Brain microvascular endothelial cell (primary cell): ENCODE measurements around the gene ALG9.

Experiments used
- DNase-seq: peaks from one replicate; pipeline ENCODE4 v3.0.0-alpha.2; 2020
- H3K27ac ChIP-seq: fragments of 250-450 bp; sonication (Bioruptor Pico); 2 replicates; pipeline ENCODE4 v1.5.1; 2020; ENCODE audit warnings: mild to moderate bottlenecking, moderate library complexity
- H3K27me3 ChIP-seq: fragments of 250-450 bp; sonication (Bioruptor Pico); replicated peaks from 2 replicates; pipeline ENCODE4 v1.5.1; 2020; ENCODE audit warnings: mild to moderate bottlenecking
- H3K36me3 ChIP-seq: fragments of 250-450 bp; sonication (Bioruptor Pico); replicated peaks from 2 replicates; pipeline ENCODE4 v1.5.1; 2020; ENCODE audit warnings: mild to moderate bottlenecking
- H3K4me3 ChIP-seq: 2 replicates; pipeline ENCODE4 v1.5.1; 2011; ENCODE audit warnings: low read depth, mild to moderate bottlenecking, control low read depth, low read length, moderate library complexity
- in situ Hi-C: cut with HindIII; loops from 2 replicates; pipeline ENCODE4 v1.10.0; 2017; ENCODE audit warnings: low sequenced_read_pairs, low pct_ligation_motif_present
- TF ChIP-seq, protein P1 (sequence below): IDR thresholded peaks from 2 replicates; pipeline ENCODE4 v1.5.1; 2011; ENCODE audit warnings: low read depth, mild to moderate bottlenecking, moderate library complexity, low read length, control low read depth, inconsistent platforms; ENCODE audit errors: missing control alignments

Gene ALG9

DNA sequence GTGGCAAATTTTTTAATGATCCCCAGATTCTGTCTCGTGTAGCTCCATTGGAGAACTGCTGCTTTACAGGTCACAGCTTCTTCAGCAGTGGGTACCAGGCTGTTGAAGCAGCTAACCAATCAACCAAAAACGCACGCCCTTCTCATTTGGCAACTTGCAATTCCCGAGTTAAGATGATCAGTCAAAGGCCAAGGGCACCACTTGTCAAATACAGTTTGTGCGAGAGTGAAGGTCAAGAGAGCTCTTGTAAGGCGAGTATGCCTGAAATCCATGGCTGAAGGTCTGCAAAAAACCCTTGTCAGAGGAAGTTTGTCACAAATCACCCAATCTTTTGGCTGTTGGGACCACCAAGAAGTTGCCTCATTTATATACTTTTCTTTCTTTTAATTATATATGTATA is 92.3 kb downstream of the ALG9 start:
- in situ Hi-C loops = no loop called here

DNA sequence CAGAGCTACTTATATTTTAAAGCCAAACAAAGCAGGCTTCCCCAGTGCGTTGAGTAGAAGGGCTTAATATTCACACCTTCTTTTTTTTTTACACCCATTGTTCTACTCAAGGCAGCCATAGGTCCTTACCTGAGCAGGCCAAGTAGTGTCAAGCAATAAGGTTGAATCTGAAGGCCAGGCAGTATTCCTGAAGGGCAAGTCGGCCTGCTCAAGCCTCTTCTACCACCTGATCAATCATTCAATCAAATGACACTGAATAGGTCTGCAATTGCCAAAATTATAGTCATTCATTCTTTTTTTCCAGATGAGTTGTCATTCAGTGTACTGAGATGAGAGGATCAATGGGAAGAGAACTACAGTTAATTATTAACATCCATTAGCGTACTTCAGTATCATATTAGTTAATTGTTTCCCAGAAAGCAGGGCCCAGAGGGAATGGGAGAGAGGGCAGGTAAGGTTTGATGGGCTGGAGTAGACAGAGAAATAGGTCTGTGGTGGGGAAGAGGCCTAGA is 93.3 kb downstream of the ALG9 start:
- no peak for DNase-seq
- Histone ChIP-seq H3K36me3 (no peaks in the 10 kb centered on the region), H3K27ac (no peak overlapping the region), H3K4me3 (no peak overlapping the region), H3K27me3 (no peaks in the 10 kb centered on the region)
- TF ChIP-seq, protein P1, sequence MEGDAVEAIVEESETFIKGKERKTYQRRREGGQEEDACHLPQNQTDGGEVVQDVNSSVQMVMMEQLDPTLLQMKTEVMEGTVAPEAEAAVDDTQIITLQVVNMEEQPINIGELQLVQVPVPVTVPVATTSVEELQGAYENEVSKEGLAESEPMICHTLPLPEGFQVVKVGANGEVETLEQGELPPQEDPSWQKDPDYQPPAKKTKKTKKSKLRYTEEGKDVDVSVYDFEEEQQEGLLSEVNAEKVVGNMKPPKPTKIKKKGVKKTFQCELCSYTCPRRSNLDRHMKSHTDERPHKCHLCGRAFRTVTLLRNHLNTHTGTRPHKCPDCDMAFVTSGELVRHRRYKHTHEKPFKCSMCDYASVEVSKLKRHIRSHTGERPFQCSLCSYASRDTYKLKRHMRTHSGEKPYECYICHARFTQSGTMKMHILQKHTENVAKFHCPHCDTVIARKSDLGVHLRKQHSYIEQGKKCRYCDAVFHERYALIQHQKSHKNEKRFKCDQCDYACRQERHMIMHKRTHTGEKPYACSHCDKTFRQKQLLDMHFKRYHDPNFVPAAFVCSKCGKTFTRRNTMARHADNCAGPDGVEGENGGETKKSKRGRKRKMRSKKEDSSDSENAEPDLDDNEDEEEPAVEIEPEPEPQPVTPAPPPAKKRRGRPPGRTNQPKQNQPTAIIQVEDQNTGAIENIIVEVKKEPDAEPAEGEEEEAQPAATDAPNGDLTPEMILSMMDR = no peak
- in situ Hi-C loops = no loop called here

More for the DNA sequence above, 92.3 kb downstream of the ALG9 start:
- no peak overlapping the region for H3K27ac ChIP-seq
- no peak for DNase-seq
- no peak overlapping the region for H3K4me3 ChIP-seq
- no peaks in the 10 kb centered on the region for H3K36me3 ChIP-seq
- no peaks in the 10 kb centered on the region for H3K27me3 ChIP-seq
- TF ChIP-seq, protein P1 = no peak

DNA sequence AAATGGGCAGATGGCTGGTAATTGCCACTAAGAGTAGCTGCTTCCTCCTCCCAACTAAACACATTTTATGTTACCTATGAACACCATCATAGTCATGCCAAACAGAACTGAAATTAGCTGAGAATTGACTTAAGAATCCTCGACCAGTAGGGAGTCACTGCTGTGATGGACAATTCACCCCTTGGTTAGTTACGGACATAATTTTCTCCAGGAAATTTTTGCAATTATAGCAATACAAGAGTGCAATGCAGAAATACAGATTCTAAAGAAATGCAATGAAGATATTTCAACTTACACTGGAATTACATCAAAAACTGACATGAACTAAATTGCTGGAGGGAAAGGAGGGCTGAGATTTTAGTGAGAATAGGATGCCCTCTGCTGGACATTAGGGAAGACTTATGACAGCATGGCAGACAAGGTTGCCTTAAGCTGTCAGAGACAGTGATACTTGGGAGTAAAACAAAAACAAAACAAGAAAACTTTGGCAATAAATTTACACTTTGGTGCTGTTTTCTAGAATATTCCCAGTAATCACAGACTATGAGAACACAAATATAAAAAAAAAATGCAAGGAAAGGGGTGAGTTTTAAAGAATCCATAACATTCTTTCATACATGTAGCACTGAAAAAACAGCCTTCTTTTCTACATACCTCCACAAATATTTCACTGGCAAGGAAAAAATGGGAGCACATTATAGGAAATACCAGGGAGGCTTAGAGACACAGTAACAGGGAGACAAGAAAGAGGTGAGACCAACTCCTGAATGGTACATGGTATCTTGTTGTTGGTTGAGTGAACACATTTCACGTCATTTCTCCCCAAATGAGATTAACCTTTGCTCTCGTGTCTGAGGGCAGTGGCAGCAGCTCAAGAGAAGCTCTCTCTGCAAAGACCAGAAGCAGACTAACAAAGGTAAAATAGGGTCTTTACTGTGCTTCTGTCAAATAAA is 94.0 kb downstream of the ALG9 start:
- in situ Hi-C loops = no loop called here
- Histone ChIP-seq H3K36me3 (no peaks in the 10 kb centered on the region), H3K4me3 (no peak overlapping the region), H3K27ac (no peak overlapping the region), H3K27me3 (no peaks in the 10 kb centered on the region)
- DNase-seq = peak; percentile 57
- TF ChIP-seq, protein P1 = peak; percentile 79

DNA sequence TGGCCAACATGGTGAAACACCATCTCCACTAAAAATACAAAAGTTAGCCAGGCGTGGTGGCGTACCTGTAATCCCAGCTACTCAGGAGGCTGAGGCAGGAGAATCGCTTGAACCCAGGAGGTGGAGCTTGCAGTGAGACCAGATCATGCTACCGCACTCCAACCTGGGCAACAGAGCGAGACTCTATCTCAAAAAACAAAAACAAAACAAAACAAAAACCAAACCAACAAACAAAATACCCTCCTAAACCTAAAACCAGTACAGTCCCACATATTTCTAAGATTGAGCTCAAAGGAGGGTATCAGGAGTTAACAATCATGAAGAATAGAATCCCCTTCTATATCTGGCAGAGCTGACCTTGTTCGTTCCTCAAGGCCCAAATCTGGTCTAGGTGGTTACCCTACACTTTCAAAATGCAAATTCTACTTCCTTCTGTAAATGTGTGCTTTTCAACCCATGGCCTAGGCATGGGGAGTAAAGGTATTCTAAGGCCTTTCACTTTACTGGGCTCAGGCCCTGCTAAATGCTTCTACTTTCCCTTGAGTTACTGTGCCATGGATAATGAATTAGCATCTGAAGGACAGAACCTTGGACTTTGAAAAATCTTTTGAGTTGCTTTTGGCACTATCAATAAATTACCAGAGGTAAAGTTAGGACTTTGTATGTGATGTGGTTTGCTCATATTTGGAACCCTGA is 94.8 kb downstream of the ALG9 start:
- no peak overlapping the region for H3K4me3 ChIP-seq
- TF ChIP-seq, protein P1 = no peak
- DNase-seq = no peak
- in situ Hi-C loops = no loop called here
- no peaks in the 10 kb centered on the region for H3K27me3 ChIP-seq
- H3K36me3 ChIP-seq = no peaks in the 10 kb centered on the region
- no peak overlapping the region for H3K27ac ChIP-seq

DNA sequence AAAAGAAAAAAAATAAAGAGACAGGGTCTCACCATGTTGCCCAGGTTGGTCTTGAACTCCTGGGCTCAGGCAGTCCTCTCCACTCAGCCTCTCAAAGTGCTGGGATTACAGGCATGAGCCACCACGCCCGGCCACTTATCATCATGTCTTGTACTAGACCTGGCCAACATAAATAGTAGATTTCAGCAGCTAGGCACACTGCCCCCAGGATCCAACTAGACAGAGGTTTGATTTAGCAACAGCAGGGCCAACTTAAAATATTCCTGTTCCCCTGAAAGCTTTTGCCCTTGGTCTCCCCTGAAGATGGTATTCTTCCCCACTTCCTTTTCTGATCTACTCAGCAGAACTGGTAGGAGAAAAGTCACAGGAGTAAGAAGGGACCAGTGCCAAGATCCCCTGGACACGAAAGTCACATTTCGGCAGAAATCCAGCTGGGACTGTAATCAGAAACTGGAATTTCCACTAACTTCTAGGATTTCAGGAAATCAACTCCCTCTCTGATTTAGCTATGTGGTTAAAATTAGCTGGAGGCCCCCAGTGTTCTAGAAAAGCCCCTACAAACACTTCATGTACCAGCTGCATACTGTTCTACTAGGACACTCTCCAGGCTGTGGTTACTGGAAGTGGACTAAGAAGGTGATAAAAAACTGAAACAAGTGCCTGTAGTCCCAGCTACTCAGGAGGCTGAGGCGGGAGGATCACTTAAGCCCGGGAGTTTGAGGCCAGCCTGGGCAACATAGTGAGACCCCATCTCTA is 96.2 kb downstream of the ALG9 start:
- Histone ChIP-seq H3K27me3 (no peaks in the 10 kb centered on the region), H3K4me3 (no peak overlapping the region), H3K36me3 (no peaks in the 10 kb centered on the region), H3K27ac (no peak overlapping the region)
- no peak for DNase-seq
- in situ Hi-C loops = no loop called here
- TF ChIP-seq, protein P1 = no peak
